SKM-1 treated with dmso at 0.1 percent for 144 hours (cell line): Measurements from ENCODE around the gene RAN.
"Not testable (repeated sequence)": the region's sequence is repeated elsewhere in the genome, so short reads cannot be mapped to it uniquely, and the experiment has no call there.

Source experiments
- DNase-seq: peaks from one replicate; lab custom pipeline; 2025; ENCODE audit not compliant: unreplicated experiment; lab: John Stamatoyannopoulos, UW

RAN gene

DNA sequence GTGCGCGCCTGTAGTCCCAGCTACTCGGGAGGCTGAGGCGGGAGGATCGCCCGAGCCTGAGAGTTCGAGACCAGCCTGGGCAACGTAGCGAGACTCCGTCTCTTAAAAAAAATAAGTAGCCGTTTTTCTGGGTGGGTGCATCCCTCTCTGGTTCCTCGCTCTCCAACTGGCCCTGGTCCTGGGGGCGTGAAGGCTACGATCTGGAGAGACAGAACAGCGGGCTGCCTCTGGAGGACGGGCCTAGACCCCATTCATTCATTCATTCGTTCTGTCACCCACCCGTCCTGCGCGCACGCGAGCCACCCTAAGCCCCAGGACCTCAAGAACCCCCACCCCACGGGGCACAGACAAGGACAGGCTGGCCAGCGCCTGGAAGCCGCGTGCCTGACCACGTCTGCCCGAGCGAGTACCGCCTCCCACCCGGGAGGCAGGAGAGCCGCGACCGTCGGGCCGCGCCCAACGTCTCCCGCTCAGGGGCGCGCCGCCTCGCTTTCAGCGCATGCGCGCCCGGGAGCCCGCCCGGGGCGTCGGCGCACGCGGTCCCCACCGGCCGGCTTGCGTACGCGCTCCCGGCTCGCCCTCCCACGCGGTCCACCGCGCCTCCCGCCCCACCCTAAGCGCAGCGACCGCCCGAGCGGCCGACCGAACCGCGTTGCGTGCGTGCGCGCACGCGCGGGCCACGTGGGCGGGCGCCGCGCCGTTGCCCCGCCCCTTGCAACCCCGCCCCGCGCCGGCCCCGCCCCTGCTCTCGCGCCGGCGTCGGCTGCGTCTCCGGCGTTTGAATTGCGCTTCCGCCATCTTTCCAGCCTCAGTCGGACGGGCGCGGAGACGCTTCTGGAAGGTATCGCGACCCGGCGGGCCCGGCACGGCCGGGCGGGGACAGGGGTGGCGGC lies at the start of gene RAN:
TSS of gene RAN (plus strand) at position 781 of the 893 bp plus-strand sequence. CDS start 528 bp downstream, outside the sequence.
- DNase-seq = peak; percentile 36

DNA sequence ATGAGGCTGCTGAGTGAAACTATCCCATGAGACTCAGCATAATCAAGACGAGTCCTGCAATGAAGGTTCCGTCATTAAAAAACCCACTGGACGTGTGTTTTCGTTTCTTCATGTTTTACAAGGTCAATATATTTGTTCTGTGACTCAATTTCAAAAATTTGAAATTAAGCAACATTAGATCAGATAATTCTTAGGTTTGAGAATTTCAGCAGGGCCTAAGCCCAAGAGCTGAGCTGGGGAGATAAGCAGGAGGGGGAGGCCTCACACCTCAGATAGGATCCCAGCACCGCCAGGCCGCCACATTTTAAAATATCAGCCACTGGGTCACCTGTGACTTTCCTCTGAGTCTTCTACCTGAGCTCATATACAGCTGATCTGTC lies 46.1 kb upstream of the RAN start:
- no peak for DNase-seq

DNA sequence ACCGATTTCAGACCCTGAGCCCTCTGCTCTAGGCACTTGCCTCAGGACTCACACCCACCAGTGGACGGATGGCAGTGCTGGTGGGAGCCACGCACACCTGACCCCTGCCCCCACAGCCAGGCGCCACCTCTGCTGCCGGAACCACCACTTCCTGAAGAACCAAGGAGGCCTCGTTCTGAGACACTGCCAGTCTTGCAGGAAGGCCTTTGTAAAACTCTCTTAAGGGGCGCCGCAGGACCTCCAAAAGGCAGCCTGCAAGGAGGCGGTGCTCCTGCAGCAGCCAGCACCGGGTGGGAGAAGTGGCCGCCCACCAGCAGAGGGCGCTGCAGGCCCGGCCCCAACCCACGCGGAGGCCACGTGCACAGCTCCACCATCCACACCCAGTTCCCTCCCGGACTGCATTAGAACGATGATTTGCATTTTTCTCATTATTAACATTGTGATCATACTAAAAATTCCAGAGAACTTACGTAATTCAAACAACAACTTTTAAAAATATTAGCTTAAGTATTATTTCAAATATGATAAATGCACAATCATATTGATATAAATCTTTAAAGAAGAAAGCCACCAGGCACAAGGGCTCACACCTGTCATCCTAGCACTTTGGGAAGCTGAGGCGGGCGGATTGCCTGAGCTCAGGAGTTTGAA lies 45.6 kb upstream of the RAN start:
- DNase-seq = no peak

DNA sequence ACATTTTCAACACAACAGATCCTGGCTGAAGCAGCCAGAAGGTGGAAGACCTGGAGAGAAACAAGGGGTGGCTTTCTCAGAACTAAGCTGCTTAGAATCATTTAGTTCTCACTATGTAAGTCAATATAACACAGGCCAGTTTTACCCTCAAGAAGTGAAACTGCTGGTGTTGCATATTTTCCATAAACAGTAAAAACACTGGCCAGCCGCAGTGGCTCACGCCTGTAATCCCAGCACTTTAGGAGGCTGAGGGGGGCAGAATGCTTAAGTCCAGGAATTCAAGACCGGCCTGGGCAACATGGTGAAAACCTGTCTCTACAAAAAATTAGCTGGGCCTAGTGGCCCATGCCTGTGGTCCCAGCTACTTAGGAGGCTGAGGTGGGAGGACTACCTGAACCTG lies 44.4 kb upstream of the RAN start:
- DNase-seq = no peak

DNA sequence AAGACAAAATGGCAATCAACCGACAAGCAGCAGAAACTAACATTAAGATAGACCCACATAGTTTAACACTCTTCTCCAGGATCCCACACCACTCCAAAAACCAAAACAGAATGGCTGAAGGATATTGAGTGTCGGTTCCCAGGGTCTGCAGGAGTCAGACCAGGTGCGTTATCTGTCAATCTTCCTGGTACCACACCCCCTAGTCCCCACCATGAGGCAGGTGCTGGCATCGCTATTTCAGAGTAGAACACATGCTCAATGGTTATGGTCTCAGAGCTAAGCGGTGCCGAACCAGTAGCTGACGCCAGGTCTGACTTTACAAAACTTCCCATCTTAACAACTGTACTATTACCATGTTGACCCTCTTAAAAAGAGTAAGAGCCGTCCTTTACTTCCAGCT lies 43.0 kb upstream of the RAN start:
- DNase-seq = no peak

DNA sequence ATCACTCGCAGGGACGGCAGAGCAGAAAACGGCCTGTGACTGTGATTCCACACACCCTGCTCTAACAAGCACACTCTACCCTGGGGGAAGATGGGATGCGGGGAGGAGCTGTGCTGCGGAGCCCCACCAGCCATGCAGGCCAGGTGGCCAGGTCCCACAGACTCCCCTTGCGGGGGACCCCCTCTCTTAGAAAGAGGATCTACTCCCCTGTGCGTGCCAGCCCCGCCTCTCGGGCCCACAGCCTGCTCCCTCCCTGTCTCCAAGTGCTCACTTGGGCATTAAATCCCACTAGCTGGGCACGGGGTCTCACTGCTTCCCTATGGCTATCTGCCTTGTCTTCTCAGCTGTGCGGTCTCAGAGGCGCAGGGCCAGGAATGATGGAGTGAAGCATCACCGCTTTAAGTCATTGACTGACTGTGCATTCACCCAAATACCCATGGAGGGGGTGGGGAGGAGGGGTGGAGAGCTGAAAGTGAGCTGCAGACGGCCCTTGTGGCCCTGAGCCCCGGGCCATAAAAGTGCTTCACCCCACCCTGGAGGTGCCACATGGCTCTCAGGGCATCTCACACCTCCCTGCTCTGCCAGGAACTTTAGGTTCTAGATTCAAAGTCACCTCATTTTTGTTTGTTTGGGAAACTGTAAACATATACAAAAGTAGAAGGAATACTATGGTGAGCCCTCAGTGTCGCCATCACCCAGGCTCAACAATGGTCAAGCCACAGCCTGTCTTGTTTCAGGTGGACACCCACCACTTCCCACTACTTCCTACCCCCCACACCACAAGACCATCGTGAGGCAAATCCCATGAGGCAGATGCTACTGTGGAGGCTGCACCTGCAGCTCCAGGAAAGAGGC lies 42.2 kb upstream of the RAN start:
- no peak for DNase-seq

DNA sequence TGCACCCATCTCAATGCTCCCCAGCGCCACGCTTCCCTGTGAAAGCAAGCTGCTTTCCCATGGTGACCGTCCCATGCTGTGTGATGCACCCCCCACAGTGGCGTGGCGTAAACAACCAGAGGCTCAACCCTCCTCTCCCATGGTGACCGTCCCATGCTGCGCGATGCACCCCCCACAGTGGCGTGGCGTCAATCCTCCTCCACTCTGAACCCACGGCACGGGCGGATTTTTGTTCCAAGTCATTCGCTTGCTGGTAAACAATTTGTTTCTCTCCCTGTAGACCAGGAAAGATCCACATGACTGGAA lies 41.7 kb upstream of the RAN start:
- DNase-seq = no peak

DNA sequence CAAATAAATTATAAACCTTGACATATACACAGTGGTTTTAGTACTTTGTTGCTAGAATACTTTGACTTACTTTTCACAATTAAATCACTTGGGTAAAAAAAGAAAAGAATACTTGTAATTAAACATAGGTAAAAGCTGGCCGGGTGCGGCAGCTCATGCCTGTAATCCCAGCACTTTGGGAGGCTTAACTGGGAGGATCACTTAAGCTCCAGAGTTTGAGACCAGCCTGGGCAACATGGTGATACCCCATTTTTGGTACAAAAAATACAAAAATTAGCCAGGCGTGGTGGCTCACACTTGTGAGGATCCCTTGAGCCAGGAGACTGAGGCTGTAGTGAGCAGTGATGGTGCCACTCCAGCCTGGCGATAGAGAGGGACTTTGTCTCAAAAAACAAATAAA lies 40.6 kb upstream of the RAN start:
- no peak for DNase-seq

DNA sequence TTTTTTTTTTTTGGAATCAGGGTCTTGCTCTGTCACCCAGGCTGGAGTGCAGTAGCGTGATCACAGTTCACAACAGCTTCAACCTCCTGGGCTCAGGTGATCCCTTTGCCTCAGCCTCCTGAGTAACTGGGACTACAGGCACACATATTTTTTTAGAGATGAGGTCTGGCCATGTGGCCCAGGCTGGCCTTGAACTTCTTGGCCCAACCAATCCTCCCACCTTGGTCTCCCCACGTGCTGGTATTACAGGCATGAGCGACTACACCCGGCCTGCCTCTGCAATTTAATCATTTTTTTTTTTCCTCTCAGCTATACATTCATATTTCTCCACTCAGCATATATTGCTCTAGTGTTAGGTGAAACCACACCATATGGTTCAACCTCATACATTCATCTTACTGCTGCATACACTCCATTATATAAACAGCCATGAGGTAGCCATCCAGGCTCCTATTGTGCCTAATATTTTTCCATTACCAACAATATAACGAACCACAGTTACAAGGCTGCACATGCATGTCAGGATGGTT lies 39.9 kb upstream of the RAN start:
- no peak for DNase-seq

DNA sequence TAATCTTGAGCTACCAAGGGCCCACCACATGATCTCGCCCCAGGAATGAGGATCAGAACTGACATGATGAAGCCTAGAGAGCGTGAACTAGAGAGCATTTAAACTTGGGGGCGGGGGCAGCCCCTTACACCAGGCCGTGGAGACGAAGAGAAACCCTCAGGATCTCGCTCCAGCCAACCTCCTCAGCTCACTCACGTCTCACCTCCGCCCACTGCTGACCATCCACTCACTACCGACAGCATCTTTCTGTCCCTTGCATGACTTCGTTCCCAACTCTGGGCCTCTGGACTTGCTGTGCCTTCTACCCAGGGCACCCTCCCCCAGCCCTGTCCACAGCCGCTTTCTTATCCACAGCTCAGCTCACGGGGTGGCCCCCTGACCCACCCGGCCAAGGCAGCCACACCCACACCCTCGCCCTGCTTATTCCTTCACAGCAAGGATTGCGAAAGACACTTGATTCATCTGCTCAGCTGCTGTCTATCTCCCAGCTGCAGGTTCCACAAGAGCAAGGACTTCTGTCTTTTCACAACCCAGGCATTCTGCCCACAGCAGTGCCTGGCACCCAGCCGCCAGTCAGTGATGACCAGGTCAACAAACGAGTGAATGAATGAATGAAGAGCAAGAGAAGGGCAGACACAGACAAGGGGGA lies 39.2 kb upstream of the RAN start:
- DNase-seq = no peak

DNA sequence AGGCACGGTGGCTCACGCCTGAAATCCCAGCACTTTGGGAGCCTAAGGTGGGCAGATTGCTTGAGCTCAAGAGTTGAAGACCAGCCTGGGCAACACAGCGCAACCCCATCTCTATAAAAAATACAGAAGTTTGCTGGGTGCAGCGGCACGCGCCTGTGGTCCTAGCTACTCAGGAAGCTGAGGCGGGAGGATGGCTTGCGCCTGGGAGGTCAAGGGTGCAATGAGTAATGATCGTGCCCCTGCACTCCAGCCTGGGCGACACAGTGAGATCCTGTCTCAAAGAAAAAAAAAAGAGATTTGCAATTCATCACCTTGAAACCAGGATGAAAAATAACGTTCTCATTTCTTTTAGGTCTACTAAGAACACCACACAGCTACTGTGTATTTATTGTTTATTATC lies 36.9 kb upstream of the RAN start:
- no peak for DNase-seq

DNA sequence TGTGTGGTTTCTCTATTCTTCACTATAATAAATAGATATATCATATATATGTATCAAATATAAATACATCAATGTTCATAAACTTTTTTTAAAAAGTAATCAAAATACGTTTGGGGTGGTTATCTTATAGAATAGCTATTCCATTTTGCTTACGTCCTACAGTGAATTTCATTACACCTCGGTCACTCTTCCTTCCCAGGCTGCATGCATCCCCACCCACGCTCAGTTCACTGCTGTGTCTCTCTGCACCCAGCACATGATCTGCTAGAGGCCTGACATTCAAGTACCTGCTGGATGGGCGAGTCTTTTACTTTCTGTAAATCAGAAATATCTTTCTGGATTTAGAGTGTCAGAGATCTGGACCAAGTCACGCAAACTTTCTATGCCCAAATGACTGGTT lies 36.4 kb upstream of the RAN start:
- DNase-seq = no peak

DNA sequence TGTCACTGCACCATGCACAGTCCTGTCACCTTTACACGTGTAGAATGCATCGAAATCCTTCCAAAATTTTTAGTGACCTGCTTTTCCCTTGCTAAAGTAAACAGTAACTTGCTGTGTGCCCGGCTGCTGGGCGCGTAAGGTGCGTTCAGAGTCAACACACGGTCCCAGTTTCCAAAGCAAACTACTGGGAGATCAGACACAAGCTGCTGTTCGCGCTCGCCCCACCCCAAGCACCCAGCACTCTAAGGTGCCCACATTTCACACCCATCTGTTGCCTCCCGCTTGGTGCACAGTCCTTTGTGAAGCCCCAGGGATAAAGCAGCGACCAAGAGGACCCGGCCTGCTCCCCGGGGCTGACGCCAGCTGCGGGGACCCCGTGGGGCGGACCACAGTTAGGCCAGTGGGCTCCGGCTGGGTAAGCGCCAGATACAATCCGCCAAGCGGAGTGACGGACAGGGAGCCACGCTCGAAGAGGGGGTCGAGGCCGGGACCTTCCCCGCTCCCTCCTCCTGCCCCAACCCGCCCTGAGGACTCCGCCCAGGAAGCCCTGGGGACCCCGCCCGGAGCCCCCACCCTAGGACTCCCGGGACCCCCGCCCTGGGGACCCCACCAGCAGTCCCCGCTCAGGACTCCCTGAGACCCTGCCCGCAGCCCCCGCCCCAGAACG lies 33.4 kb upstream of the RAN start:
- DNase-seq = no peak

DNA sequence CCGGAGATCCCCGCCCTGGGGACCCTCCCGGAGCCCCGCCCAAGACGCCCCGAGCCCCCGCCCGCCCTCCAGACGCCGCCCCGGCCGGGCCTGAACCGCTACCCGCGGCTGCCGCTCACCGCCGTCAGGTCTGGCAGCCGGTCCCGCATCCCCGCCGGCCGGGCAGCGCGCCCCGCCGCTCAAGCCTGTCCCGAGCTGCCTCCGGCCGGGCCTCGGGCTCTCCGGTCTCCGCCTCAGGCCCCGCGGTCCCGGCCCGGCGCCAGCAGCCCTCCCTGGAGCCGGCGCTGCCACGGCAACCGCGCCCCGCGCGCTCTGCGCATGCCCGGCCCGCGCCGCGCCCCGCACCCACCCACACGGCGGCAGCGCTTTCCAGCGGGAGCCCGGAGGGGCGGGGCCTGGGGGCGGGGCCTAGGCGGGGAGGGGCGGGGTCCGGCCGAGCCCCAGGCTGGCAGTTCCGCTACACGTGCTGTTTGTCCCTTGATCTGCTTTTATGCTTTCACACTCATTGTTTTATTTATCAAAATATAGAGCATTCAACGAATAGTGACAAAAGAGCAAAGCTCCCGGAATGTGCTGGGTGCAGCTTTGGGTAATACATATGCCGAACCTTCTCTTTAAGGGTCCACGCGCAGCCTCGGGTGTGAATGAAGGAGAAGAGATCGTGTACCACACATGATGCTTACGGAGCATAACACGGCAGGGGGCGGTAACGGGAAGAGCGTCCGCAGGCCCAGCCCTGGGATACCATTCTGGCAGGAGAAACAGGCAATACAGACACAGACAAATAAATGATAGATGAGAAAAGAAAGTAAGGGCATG lies 32.7 kb upstream of the RAN start, which contains the start of gene STX2:
TSS of gene STX2 (minus strand) at position 300 of the 819 bp plus-strand sequence. CDS start at position 149, 151 bp downstream.
- DNase-seq = no peak

DNA sequence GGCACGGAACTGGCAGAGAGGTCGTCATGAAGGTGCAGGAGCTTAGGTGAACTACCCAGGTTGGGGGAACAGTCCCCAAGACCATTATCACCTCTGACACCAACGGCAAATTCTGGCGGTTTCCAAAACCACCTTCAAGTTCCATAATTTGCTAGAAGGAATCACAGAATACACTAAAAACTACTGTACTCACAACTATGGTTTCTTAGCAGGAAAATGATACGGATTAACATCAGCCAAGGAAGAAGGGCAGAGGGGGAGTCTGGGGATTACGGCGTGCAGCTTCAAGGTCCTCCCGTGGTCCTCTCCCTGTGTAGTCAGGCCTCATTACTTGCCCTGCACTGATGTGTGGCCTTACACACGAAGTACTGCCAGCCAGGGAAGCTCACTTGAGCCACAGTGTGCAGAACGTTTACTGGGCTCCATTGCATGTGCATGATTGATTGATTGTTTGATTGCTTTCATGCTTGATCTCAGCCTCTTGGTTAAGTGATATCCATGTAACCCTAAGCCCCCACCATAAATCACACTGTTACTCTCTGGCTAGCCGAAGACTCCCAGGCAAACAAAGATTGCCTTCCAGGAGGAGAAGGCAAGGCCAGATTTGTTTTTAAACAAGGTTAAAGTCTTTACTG lies 32.0 kb upstream of the RAN start:
- DNase-seq = no peak

DNA sequence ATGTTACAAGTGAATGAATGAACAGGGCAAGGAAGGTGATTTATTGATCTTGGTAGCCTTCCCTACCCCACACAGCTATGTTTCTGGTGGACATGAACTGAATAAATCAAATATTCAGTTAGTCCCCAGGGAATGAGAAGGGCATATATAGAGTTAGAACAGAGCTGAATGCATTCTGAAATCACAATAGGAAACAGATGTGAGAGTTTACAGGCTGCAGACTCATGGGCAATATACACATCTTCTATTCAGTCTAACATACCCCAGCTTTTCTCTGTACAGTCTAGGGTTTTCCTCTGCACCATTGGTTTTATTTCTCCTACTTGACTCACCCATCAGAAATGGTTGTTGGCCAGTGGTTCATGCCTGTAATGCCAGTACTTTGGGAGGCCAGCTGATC lies 25.5 kb upstream of the RAN start:
- DNase-seq = no peak

DNA sequence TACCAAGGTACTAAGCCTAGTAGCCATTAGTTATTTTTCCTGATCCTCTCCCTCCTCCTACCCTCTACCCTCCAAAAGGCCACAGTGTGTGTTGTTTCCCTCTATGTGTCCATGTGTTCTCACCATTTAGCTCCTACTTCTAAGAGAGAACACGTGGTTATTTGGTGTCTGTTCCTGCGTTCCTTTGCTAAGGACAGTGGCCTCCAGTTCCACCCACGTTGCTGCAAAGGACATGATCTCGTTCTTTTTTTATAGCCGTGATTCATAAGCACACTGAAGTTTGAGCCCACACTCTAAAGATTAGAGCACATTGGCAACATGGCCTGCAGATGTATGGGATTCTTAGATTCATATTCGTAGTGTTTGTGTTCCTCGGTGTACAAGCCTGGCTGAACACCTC lies 24.8 kb upstream of the RAN start:
- DNase-seq = no peak

DNA sequence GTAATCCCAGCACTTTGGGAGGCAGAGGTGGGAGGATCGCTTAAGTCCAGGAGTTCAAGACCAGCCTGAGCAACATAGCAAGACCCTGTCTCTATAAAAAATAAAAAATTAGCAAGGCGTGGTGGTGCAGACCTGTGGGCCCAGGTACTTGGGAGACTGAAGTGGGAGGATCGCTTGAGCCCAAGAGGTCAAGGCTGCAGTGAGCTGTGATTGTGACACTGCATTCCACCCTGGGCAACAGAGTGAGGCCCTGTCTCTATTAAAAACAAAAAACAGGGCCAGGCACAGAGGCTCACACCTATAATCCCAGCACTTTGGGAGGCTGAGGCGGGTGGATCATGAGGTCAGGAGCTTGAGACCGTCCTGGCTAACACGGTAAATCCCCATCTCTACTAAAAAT lies 23.8 kb upstream of the RAN start:
- not testable (repeated sequence) for DNase-seq

DNA sequence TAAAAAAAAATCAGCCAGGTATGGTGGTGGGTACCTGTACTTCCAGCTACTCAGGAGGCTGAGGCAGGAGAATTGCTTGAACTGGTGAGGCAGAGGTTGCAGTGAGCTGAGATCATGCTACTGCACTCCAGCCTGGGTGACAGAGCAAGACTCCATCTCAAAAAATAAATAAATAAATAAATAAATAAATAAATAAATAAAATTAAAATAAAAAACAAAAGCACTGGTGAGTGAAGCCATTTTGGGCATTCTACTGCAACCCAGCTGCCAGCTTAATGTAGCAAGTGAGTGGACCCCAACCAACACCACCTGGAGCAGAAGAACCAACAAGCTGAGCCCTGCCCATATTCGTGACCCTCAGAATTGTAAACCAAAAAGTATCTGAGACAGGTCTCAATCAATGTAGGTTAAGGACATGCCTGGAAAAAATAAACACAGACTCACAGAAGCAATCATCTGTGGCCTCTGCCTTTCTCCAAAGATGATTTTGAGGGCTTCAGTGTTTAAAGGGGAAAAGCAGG lies 23.0 kb upstream of the RAN start:
- DNase-seq = not testable (repeated sequence)
